ENCODE results near the gene ZNF254. TPM values are rescaled to one million over a fixed set of nuclear protein-coding genes. Genes with fewer than 3 reads are reported as not detected.
"Not testable (repeated sequence)": the region's sequence is repeated elsewhere in the genome, so short reads cannot be mapped to it uniquely, and the experiment has no call there.

ZNF254 gene
- polyA plus RNA-seq, 1 donor from 2014 or later: 11.2 TPM

- H3K36me3 Mint-ChIP-seq: peaks cover 17% of the 10 kb centered on the region
- H3K9me3 Mint-ChIP-seq: no peaks in the 10 kb centered on the region
- no peaks in the 10 kb centered on the region for H3K27me3 Mint-ChIP-seq
- H3K4me3 Mint-ChIP-seq: no peak overlapping the region
- H3K4me1 Mint-ChIP-seq: no peaks in the 10 kb centered on the region
- no peak overlapping the region for H3K27ac Mint-ChIP-seq
These were observed 24.8 kb upstream of the ZNF254 start for GRCh38 chr19:24062190-24062589.

- H3K27ac Mint-ChIP-seq: no peak overlapping the region
- peaks cover 17% of the 10 kb centered on the region for H3K36me3 Mint-ChIP-seq
- no peak overlapping the region for H3K4me3 Mint-ChIP-seq
These were observed 23.7 kb upstream of the ZNF254 start for GRCh38 chr19:24063295-24063694.

GRCh38 chr19:24064175-24064574, 22.8 kb upstream of the ZNF254 start:
- H3K27ac Mint-ChIP-seq: no peak overlapping the region
- H3K27me3 Mint-ChIP-seq: no peaks in the 10 kb centered on the region
- H3K36me3 Mint-ChIP-seq: peaks cover 13% of the 10 kb centered on the region
- H3K4me1 Mint-ChIP-seq: no peaks in the 10 kb centered on the region
- H3K9me3 Mint-ChIP-seq: no peaks in the 10 kb centered on the region
- H3K4me3 Mint-ChIP-seq: no peak overlapping the region

More at GRCh38 chr19:24063295-24063694, 23.7 kb upstream of the ZNF254 start:
- no peaks in the 10 kb centered on the region for H3K9me3 Mint-ChIP-seq
- H3K4me1 Mint-ChIP-seq: no peaks in the 10 kb centered on the region
- H3K27me3 Mint-ChIP-seq: no peaks in the 10 kb centered on the region

- Mint-ChIP-seq H3K4me1 (no peaks in the 10 kb centered on the region), H3K27me3 (no peaks in the 10 kb centered on the region), H3K27ac (no peak overlapping the region), H3K4me3 (no peak overlapping the region), H3K9me3 (no peaks in the 10 kb centered on the region), H3K36me3 (peaks cover 7% of the 10 kb centered on the region)
These were observed 21.7 kb upstream of the ZNF254 start for GRCh38 chr19:24065243-24065642.

- Mint-ChIP-seq H3K27ac (peak overlapping the region in 1 of 3 donors; percentile 87), H3K36me3 (peaks cover 12% of the 10 kb centered on the region), H3K4me1 (no peaks in the 10 kb centered on the region), H3K27me3 (no peaks in the 10 kb centered on the region), H3K9me3 (no peaks in the 10 kb centered on the region), H3K4me3 (no peak overlapping the region)
These were observed 21.0 kb upstream of the ZNF254 start for GRCh38 chr19:24065865-24066604.

GRCh38 chr19:24069905-24070657, 16.9 kb upstream of the ZNF254 start:
- Mint-ChIP-seq H3K36me3 (peaks cover 13% of the 10 kb centered on the region), H3K9me3 (no peaks in the 10 kb centered on the region), H3K27me3 (no peaks in the 10 kb centered on the region), H3K27ac (no peak overlapping the region), H3K4me1 (no peaks in the 10 kb centered on the region), H3K4me3 (no peak overlapping the region)

- Mint-ChIP-seq H3K4me3 (no peak overlapping the region), H3K36me3 (peaks cover 11% of the 10 kb centered on the region)
These were observed 15.9 kb upstream of the ZNF254 start for GRCh38 chr19:24071078-24071477.

GRCh38 chr19:24072720-24073119, 14.3 kb upstream of the ZNF254 start:
- peak overlapping the region in 1 of 3 donors; percentile 48 for H3K27ac Mint-ChIP-seq
- H3K4me1 Mint-ChIP-seq: no peaks in the 10 kb centered on the region
- H3K27me3 Mint-ChIP-seq: no peaks in the 10 kb centered on the region
- peaks cover 17% of the 10 kb centered on the region for H3K36me3 Mint-ChIP-seq
- peaks cover 0 to 4% (median 0%) of the 10 kb centered on the region in 3 donors for H3K9me3 Mint-ChIP-seq
- H3K4me3 Mint-ChIP-seq: no peak overlapping the region

More at GRCh38 chr19:24071078-24071477, 15.9 kb upstream of the ZNF254 start:
- H3K27ac Mint-ChIP-seq: no peak overlapping the region
- H3K4me1 Mint-ChIP-seq: no peaks in the 10 kb centered on the region
- H3K27me3 Mint-ChIP-seq: no peaks in the 10 kb centered on the region
- peaks cover 0 to 3% (median 0%) of the 10 kb centered on the region in 3 donors for H3K9me3 Mint-ChIP-seq

GRCh38 chr19:24073807-24074206, 13.2 kb upstream of the ZNF254 start:
- Mint-ChIP-seq H3K27me3 (no peaks in the 10 kb centered on the region), H3K9me3 (peaks cover 0 to 4% (median 0%) of the 10 kb centered on the region in 3 donors), H3K4me1 (no peaks in the 10 kb centered on the region), H3K4me3 (peak overlapping the region in 1 of 4 donors; percentile 43), H3K27ac (no peak overlapping the region), H3K36me3 (peaks cover 19% of the 10 kb centered on the region)

- Mint-ChIP-seq H3K4me1 (peaks cover 0 to 4% (median 0%) of the 10 kb centered on the region in 3 donors), H3K27ac (no peak overlapping the region), H3K4me3 (peak overlapping the region in 1 of 4 donors; percentile 28), H3K9me3 (peaks cover 0 to 4% (median 0%) of the 10 kb centered on the region in 3 donors), H3K36me3 (peaks cover 21% of the 10 kb centered on the region), H3K27me3 (no peaks in the 10 kb centered on the region)
These were observed 12.1 kb upstream of the ZNF254 start for GRCh38 chr19:24074720-24075454.

- H3K9me3 Mint-ChIP-seq, H3K4me3 Mint-ChIP-seq, H3K27ac Mint-ChIP-seq, H3K4me1 Mint-ChIP-seq, H3K27me3 Mint-ChIP-seq: not testable (repeated sequence)
- H3K36me3 Mint-ChIP-seq: peaks cover 20% of the 10 kb centered on the region
These were observed 11.5 kb upstream of the ZNF254 start for GRCh38 chr19:24075530-24075929.

GRCh38 chr19:24078680-24079079, 8.3 kb upstream of the ZNF254 start:
- H3K4me1 Mint-ChIP-seq: peaks cover 0 to 4% (median 0%) of the 10 kb centered on the region in 3 donors
- no peaks in the 10 kb centered on the region for H3K27me3 Mint-ChIP-seq
- H3K4me3 Mint-ChIP-seq: no peak overlapping the region
- peaks cover 0 to 4% (median 0%) of the 10 kb centered on the region in 3 donors for H3K9me3 Mint-ChIP-seq
- H3K36me3 Mint-ChIP-seq: peaks cover 15% of the 10 kb centered on the region
- H3K27ac Mint-ChIP-seq: no peak overlapping the region

- Mint-ChIP-seq H3K27me3 (no peaks in the 10 kb centered on the region), H3K9me3 (peaks cover 0 to under 1% (median 0%) of the 10 kb centered on the region in 3 donors), H3K27ac (no peak overlapping the region), H3K4me3 (no peak overlapping the region), H3K36me3 (peaks cover 13% of the 10 kb centered on the region), H3K4me1 (peaks cover 0 to 4% (median 0%) of the 10 kb centered on the region in 3 donors)
These were observed 5.9 kb upstream of the ZNF254 start for GRCh38 chr19:24081056-24081455.

- Mint-ChIP-seq H3K27ac (no peak overlapping the region), H3K4me3 (no peak overlapping the region), H3K9me3 (peaks cover 0 to 6% (median 6%) of the 10 kb centered on the region in 3 donors), H3K36me3 (peaks cover 19% of the 10 kb centered on the region), H3K4me1 (peaks cover 12 to 18% (median 18%) of the 10 kb centered on the region in 3 donors), H3K27me3 (no peaks in the 10 kb centered on the region)
These were observed 11.4 kb downstream of the ZNF254 start for GRCh38 chr19:24098359-24098758.

- H3K4me1 Mint-ChIP-seq: peaks cover 10 to 13% (median 13%) of the 10 kb centered on the region in 3 donors
- peaks cover 22% of the 10 kb centered on the region for H3K36me3 Mint-ChIP-seq
- H3K4me3 Mint-ChIP-seq: no peak overlapping the region
- no peaks in the 10 kb centered on the region for H3K27me3 Mint-ChIP-seq
- peaks cover 0 to 10% (median 6%) of the 10 kb centered on the region in 3 donors for H3K9me3 Mint-ChIP-seq
- peak overlapping the region in 1 of 3 donors; percentile 31 for H3K27ac Mint-ChIP-seq
These were observed 12.8 kb downstream of the ZNF254 start for GRCh38 chr19:24099829-24100228.

Data from IgD-negative memory B cell (primary cell).